ENCODE measurements around the gene RYR1.

RYR1 gene

DNA sequence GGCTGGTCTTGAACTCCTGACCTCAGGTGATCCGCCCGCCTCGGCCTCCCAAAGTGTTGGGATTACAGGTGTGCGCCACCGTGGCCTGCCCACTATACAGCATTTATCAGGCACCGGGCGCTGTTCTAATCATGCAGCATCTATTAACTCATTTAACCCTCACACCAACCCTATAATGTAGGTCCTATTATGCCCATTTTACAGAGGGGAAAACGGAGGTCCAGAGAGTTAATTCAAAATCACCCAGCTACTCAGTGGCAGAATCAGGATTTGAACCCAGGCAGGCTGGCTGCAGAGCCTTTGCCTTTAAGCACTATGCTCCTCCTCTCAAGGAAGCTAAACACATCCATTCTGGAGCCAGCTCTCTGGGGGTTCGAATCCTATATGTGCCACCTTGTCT is 130.0 kb downstream of the RYR1 start:
- Histone ChIP-seq H3K9ac (ENCODE audit: low read length) (no peak overlapping the region), H3K79me2 (ENCODE audit: low read length) (no peaks in the 10 kb centered on the region), H3K4me1 (ENCODE audit: low read length) (peaks cover 24% of the 10 kb centered on the region), H3K9me3 (ENCODE audit: insufficient read depth, low read length) (no peaks in the 10 kb centered on the region), H4K20me1 (ENCODE audit: insufficient read depth, low read length) (no peaks in the 10 kb centered on the region), H3K27ac (ENCODE audit: low read length) (no peak overlapping the region), H3K4me2 (ENCODE audit: low read length) (no peak overlapping the region), H3K4me3 (ENCODE audit: low read length) (no peak overlapping the region), H2AFZ (ENCODE audit: low read depth, low read length) (no peak overlapping the region), H3K27me3 (ENCODE audit: low read depth, low read length) (peaks cover 30% of the 10 kb centered on the region), H3K36me3 (replicated peaks; ENCODE audit: low read depth, low read length) (no peaks in the 10 kb centered on the region)
- TF ChIP-seq, protein P1, sequence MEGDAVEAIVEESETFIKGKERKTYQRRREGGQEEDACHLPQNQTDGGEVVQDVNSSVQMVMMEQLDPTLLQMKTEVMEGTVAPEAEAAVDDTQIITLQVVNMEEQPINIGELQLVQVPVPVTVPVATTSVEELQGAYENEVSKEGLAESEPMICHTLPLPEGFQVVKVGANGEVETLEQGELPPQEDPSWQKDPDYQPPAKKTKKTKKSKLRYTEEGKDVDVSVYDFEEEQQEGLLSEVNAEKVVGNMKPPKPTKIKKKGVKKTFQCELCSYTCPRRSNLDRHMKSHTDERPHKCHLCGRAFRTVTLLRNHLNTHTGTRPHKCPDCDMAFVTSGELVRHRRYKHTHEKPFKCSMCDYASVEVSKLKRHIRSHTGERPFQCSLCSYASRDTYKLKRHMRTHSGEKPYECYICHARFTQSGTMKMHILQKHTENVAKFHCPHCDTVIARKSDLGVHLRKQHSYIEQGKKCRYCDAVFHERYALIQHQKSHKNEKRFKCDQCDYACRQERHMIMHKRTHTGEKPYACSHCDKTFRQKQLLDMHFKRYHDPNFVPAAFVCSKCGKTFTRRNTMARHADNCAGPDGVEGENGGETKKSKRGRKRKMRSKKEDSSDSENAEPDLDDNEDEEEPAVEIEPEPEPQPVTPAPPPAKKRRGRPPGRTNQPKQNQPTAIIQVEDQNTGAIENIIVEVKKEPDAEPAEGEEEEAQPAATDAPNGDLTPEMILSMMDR (IDR thresholded peaks at IDR 0.05; ENCODE audit: low read depth, low read length) = no peak
- no peak for TF ChIP-seq EZH2phosphoT487 (IDR thresholded peaks at IDR 0.05; ENCODE audit: low read depth)

DNA sequence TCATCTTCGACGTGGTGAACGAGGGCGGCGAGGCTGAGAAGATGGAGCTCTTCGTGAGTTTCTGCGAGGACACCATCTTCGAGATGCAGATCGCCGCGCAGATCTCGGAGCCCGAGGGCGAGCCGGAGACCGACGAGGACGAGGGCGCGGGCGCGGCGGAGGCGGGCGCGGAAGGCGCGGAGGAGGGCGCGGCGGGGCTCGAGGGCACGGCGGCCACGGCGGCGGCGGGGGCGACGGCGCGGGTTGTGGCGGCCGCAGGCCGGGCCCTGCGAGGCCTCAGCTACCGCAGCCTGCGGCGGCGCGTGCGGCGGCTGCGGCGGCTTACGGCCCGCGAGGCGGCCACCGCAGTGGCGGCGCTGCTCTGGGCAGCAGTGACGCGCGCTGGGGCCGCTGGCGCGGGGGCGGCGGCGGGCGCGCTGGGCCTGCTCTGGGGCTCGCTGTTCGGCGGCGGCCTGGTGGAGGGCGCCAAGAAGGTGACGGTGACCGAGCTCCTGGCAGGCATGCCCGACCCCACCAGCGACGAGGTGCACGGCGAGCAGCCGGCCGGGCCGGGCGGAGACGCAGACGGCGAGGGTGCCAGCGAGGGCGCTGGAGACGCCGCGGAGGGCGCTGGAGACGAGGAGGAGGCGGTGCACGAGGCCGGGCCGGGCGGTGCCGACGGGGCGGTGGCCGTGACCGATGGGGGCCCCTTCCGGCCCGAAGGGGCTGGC is 131.6 kb downstream of the RYR1 start:
- Histone ChIP-seq H3K79me2 (ENCODE audit: low read length) (no peaks in the 10 kb centered on the region), H4K20me1 (ENCODE audit: insufficient read depth, low read length) (no peaks in the 10 kb centered on the region), H3K9ac (ENCODE audit: low read length) (no peak overlapping the region), H2AFZ (ENCODE audit: low read depth, low read length) (no peak overlapping the region), H3K9me3 (ENCODE audit: insufficient read depth, low read length) (no peaks in the 10 kb centered on the region), H3K27me3 (ENCODE audit: low read depth, low read length) (peaks cover 44% of the 10 kb centered on the region), H3K4me1 (ENCODE audit: low read length) (peaks cover 17% of the 10 kb centered on the region), H3K36me3 (replicated peaks; ENCODE audit: low read depth, low read length) (no peaks in the 10 kb centered on the region), H3K4me3 (ENCODE audit: low read length) (no peak overlapping the region), H3K27ac (ENCODE audit: low read length) (no peak overlapping the region), H3K4me2 (ENCODE audit: low read length) (no peak overlapping the region)
- TF ChIP-seq EZH2phosphoT487 (IDR thresholded peaks at IDR 0.05; ENCODE audit: low read depth) = no peak
- TF ChIP-seq, protein P1 (IDR thresholded peaks at IDR 0.05; ENCODE audit: low read depth, low read length) = no peak

DNA sequence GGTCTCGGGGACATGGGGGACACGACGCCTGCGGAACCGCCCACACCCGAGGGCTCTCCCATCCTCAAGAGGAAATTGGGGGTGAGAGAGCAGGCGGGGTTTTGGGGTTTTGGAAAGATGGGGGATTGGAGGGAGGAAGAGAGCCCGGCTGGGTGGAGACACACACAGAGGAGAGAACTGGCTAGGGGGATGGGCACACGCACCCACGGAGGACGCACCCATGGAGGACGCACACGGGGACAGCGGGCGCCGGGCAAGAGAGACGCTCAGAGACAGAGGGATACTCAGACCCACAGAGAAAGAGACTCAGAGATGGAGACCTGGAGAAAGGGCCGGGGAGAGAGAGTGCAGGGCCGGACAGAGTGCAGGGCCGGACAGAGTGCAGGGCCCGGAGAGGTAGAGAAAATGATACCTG is 132.2 kb downstream of the RYR1 start:
- no peaks in the 10 kb centered on the region for H4K20me1 ChIP-seq (ENCODE audit: insufficient read depth, low read length)
- peaks cover 47% of the 10 kb centered on the region for H3K27me3 ChIP-seq (ENCODE audit: low read depth, low read length)
- TF ChIP-seq, protein P1 (IDR thresholded peaks at IDR 0.05; ENCODE audit: low read depth, low read length) = no peak
- TF ChIP-seq EZH2phosphoT487 (IDR thresholded peaks at IDR 0.05; ENCODE audit: low read depth) = no peak
- H3K9me3 ChIP-seq (ENCODE audit: insufficient read depth, low read length) = no peaks in the 10 kb centered on the region
- no peak overlapping the region for H3K4me3 ChIP-seq (ENCODE audit: low read length)
- no peak overlapping the region for H2AFZ ChIP-seq (ENCODE audit: low read depth, low read length)
- H3K36me3 ChIP-seq (replicated peaks; ENCODE audit: low read depth, low read length) = no peaks in the 10 kb centered on the region
- peaks cover 12% of the 10 kb centered on the region for H3K4me1 ChIP-seq (ENCODE audit: low read length)
- H3K79me2 ChIP-seq (ENCODE audit: low read length) = no peaks in the 10 kb centered on the region
- H3K9ac ChIP-seq (ENCODE audit: low read length) = no peak overlapping the region
- no peak overlapping the region for H3K27ac ChIP-seq (ENCODE audit: low read length)
- no peak overlapping the region for H3K4me2 ChIP-seq (ENCODE audit: low read length)

- no peaks in the 10 kb centered on the region for H3K36me3 ChIP-seq (replicated peaks; ENCODE audit: low read depth, low read length)
- H3K27ac ChIP-seq (ENCODE audit: low read length) = no peak overlapping the region
- H3K4me3 ChIP-seq (ENCODE audit: low read length) = no peak overlapping the region
- TF ChIP-seq, protein P1 (IDR thresholded peaks at IDR 0.05; ENCODE audit: low read depth, low read length) = no peak
- TF ChIP-seq EZH2phosphoT487 (IDR thresholded peaks at IDR 0.05; ENCODE audit: low read depth) = no peak
- no peak overlapping the region for H3K9ac ChIP-seq (ENCODE audit: low read length)
- no peaks in the 10 kb centered on the region for H4K20me1 ChIP-seq (ENCODE audit: insufficient read depth, low read length)
- peaks cover 29% of the 10 kb centered on the region for H3K27me3 ChIP-seq (ENCODE audit: low read depth, low read length)
- no peaks in the 10 kb centered on the region for H3K79me2 ChIP-seq (ENCODE audit: low read length)
- peaks cover 6% of the 10 kb centered on the region; the same call in 1 of the 2 replicates for H3K4me1 ChIP-seq (ENCODE audit: low read length)
- H3K4me2 ChIP-seq (ENCODE audit: low read length) = no peak overlapping the region
- no peaks in the 10 kb centered on the region for H3K9me3 ChIP-seq (ENCODE audit: insufficient read depth, low read length)
- no peak overlapping the region for H2AFZ ChIP-seq (ENCODE audit: low read depth, low read length)
These were observed 136.0 kb downstream of the RYR1 start for GRCh38 chr19:38569368-38569983.

All from OCI-LY3 (cell line).